Measurements from ENCODE around the gene RPL31. TPM values are rescaled to one million over a fixed set of nuclear protein-coding genes. Genes with fewer than 3 reads are reported as not detected.

RPL31 gene
- total and polyA plus RNA-seq, 4 donors, result 690 to 2,674 (median 1,725) TPM

DNA sequence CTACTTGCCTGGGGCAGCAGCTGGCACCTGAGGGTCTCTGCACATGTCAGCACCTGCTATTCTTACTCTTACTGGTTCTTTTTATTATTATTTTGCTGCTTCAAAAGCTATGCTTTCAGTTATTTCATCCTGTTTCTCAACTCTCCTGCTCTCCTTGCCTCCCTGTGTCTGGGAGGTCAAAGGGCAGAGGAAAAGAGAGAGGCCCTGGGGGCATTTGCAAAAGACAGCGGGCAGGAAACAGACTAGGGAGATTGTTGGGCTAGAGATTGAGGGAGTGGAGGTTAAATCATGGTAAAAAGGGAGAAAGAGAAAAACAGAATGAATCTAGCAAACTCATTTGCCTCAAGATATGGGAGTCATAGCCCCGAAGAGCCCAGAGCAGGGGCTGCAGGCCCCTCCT lies 21.1 kb upstream of the RPL31 start:
- Histone ChIP-seq H3K9me3 (ENCODE audit: control insufficient read depth, insufficient read depth, low read length) (no peaks in the 10 kb centered on the region), H3K4me3 (ENCODE audit: low read depth, low read length) (no peak overlapping the region), H3K36me3 (ENCODE audit: control insufficient read depth, insufficient read depth, low read length) (peaks cover 34% of the 10 kb centered on the region), H3K27ac (ENCODE audit: low read depth, low read length) (no peak overlapping the region), H3K4me1 (ENCODE audit: control insufficient read depth, insufficient read depth, low read length) (no peaks in the 10 kb centered on the region), H3K27me3 (ENCODE audit: control insufficient read depth, insufficient read depth, low read length) (no peaks in the 10 kb centered on the region)
- WGBS (ENCODE audit: insufficient coverage), result 70% methylated on average over 2 of the region's 2 CpGs
- DNase-seq (ENCODE audit: low read depth in 4 of 6, low spot score in 6 of 6), result no peak

DNA sequence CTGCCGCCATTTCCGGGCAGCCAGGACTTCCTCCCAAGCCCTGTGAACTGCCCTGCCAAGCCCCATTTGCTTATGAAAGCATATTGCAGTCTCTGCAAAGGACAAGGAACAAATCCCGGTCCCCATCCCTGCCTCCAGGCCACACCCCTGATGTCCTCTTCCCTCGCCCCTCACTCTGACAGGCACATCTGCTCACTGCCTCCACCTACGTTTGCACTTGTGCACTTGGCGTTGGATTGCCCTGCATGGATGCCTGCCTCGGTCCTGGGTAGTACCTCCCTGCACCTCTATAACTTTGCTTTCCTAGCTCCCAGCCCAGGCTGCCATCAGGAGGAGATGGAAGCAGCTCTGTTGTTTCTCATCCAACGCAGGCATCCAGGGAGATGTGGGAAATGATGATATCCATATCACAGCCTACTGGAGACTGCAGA lies 19.6 kb upstream of the RPL31 start:
- H3K36me3 ChIP-seq (ENCODE audit: control insufficient read depth, insufficient read depth, low read length), result peaks cover 27% of the 10 kb centered on the region
- H3K9me3 ChIP-seq (ENCODE audit: control insufficient read depth, insufficient read depth, low read length), result no peaks in the 10 kb centered on the region
- H3K4me3 ChIP-seq (ENCODE audit: low read depth, low read length), result no peak overlapping the region
- no peaks in the 10 kb centered on the region for H3K27me3 ChIP-seq (ENCODE audit: control insufficient read depth, insufficient read depth, low read length)
- WGBS (ENCODE audit: insufficient coverage), result 51% methylated on average over 7 of the region's 8 CpGs
- DNase-seq (ENCODE audit: low read depth in 4 of 6, low spot score in 6 of 6), result peak in 1 of 6 donors; percentile 16
- H3K4me1 ChIP-seq (ENCODE audit: control insufficient read depth, insufficient read depth, low read length), result no peaks in the 10 kb centered on the region
- no peak overlapping the region for H3K27ac ChIP-seq (ENCODE audit: low read depth, low read length)

DNA sequence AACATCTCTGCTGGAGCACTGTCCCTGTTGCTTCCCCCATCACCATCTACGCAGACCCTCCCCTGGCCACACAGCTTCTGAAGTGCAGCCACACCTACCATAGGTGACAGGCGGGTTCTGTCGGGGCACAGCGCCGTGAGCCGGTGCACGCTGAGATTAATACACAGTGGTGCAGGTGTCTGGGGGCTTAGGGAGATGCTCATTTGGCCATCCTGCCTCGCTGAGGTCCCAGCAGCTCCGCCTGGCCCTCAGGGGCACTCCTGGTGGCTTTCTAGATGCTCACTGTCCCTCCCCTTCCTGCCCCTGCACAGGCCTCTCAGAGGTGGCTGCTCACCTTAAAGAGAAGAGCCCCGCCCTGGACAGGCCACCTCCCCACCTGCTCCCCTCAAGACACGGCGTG lies 18.9 kb upstream of the RPL31 start:
- Histone ChIP-seq H3K9me3 (ENCODE audit: control insufficient read depth, insufficient read depth, low read length) (no peaks in the 10 kb centered on the region), H3K4me1 (ENCODE audit: control insufficient read depth, insufficient read depth, low read length) (no peaks in the 10 kb centered on the region), H3K27ac (ENCODE audit: low read depth, low read length) (no peak overlapping the region), H3K36me3 (ENCODE audit: control insufficient read depth, insufficient read depth, low read length) (peaks cover 27% of the 10 kb centered on the region), H3K4me3 (ENCODE audit: low read depth, low read length) (no peak overlapping the region), H3K27me3 (ENCODE audit: control insufficient read depth, insufficient read depth, low read length) (no peaks in the 10 kb centered on the region)
- 87% methylated on average over 11 of the region's 12 CpGs for WGBS (ENCODE audit: insufficient coverage)
- DNase-seq (ENCODE audit: low read depth in 4 of 6, low spot score in 6 of 6), result no peak

DNA sequence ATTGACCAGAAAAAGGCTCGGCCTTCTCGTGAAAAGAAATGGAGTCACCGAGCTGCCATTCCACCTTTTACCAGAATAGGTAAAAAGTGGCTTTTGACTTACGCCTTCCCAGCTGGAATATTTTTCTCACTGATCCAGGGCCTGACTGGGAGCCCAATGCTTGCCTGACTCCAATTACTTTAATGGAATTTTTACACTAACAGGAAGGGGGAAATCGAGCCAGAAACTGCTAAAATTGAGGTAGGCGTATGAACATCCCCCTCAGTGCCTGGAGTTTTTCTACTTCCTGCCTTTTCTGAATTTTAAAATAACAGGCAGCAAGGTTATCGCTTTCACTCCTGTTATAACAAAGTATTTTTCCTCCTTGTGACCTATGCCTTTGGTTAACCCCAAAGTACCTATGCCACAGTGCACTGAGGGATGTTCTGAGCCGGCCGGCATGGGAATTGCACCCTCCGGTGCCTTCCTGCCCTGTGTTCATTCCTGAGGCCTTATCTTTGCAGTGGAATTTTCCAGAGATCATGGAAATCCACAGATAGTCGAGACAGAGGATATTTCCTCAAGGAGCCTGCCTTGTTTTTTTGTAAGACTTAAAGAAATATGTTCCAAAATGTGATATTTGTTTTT lies 18.3 kb upstream of the RPL31 start:
- Histone ChIP-seq H3K9me3 (ENCODE audit: control insufficient read depth, insufficient read depth, low read length) (no peaks in the 10 kb centered on the region), H3K36me3 (ENCODE audit: control insufficient read depth, insufficient read depth, low read length) (peaks cover 30% of the 10 kb centered on the region), H3K4me3 (ENCODE audit: low read depth, low read length) (no peak overlapping the region), H3K4me1 (ENCODE audit: control insufficient read depth, insufficient read depth, low read length) (no peaks in the 10 kb centered on the region), H3K27me3 (ENCODE audit: control insufficient read depth, insufficient read depth, low read length) (no peaks in the 10 kb centered on the region), H3K27ac (ENCODE audit: low read depth, low read length) (no peak overlapping the region)
- WGBS (ENCODE audit: insufficient coverage), result 94% methylated on average over 8 of the region's 11 CpGs
- DNase-seq (ENCODE audit: low read depth in 4 of 6, low spot score in 6 of 6), result no peak

DNA sequence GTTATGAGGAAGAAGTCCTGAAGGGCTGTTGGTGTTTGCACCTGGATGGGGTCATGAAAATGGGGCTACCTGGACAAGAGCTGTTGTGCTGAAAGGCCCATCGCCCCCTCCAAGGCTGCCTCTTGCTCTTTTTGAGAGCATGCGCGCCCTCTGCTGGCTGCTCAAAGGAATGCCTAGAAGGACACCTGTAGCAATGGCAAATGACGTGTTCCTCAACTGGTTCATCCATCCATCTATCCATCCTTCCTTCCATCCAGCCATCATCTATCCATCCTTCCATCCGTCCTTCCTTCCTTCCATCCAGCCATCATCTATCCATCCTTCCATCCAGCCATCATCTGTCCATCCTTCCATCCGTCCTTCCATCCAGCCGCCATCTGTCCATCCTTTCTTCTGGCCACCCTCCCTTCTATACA lies 17.2 kb upstream of the RPL31 start:
- H3K27me3 ChIP-seq (ENCODE audit: control insufficient read depth, insufficient read depth, low read length), result no peaks in the 10 kb centered on the region
- H3K36me3 ChIP-seq (ENCODE audit: control insufficient read depth, insufficient read depth, low read length), result peaks cover 32% of the 10 kb centered on the region
- H3K9me3 ChIP-seq (ENCODE audit: control insufficient read depth, insufficient read depth, low read length), result no peaks in the 10 kb centered on the region
- peak; percentile 29 to 93 (median 62) for DNase-seq (ENCODE audit: low read depth in 4 of 6, low spot score in 6 of 6)
- WGBS (ENCODE audit: insufficient coverage), result 30% methylated on average over 7 of the region's 7 CpGs
- no peaks in the 10 kb centered on the region for H3K4me1 ChIP-seq (ENCODE audit: control insufficient read depth, insufficient read depth, low read length)
- no peak overlapping the region for H3K4me3 ChIP-seq (ENCODE audit: low read depth, low read length)
- H3K27ac ChIP-seq (ENCODE audit: low read depth, low read length), result no peak overlapping the region

DNA sequence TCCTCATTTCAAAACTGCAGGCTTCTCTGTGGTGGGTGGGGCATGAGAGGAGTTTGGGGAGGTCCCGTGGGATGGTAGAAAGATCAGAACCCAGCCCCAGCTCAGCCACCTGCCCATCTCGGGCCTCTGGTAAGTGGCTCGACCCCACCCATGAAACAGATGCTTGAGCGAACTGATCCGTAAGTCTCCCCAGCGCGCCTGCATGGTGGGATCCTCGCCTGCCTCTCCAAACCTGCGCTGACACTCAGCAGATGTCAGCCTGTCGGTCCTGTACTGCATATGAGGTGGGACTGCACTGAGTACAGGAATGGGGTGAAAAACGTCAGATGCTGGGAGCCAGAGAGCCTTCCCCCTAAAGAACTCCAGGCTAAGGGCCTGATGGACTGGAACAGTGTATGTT lies 15.9 kb upstream of the RPL31 start:
- no peaks in the 10 kb centered on the region for H3K4me1 ChIP-seq (ENCODE audit: control insufficient read depth, insufficient read depth, low read length)
- no peak overlapping the region for H3K27ac ChIP-seq (ENCODE audit: low read depth, low read length)
- 91% methylated on average over 10 of the region's 11 CpGs for WGBS (ENCODE audit: insufficient coverage)
- peaks cover 38% of the 10 kb centered on the region for H3K36me3 ChIP-seq (ENCODE audit: control insufficient read depth, insufficient read depth, low read length)
- no peak overlapping the region for H3K4me3 ChIP-seq (ENCODE audit: low read depth, low read length)
- no peaks in the 10 kb centered on the region for H3K27me3 ChIP-seq (ENCODE audit: control insufficient read depth, insufficient read depth, low read length)
- H3K9me3 ChIP-seq (ENCODE audit: control insufficient read depth, insufficient read depth, low read length), result no peaks in the 10 kb centered on the region
- no peak for DNase-seq (ENCODE audit: low read depth in 4 of 6, low spot score in 6 of 6)

DNA sequence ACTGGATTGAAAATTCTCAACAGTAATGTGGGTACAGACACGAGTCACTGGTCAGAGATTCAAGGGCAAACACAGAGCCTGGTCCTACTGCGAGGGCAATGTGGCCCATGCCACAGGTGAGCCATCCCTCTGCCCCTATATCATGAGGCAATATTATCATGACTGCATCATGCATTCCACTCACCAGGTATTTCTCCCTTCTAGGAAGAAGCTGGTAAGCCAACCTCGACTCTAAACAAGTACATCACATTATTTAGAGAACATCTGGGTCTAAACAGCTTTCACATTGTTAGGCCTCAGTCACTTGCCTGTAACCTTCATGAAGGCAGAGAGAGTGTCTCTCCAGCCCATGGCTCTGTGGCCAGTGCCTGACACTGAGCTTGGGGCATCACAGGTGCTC lies 14.6 kb upstream of the RPL31 start:
- Histone ChIP-seq H3K4me1 (ENCODE audit: control insufficient read depth, insufficient read depth, low read length) (no peaks in the 10 kb centered on the region), H3K4me3 (ENCODE audit: low read depth, low read length) (no peak overlapping the region), H3K27me3 (ENCODE audit: control insufficient read depth, insufficient read depth, low read length) (no peaks in the 10 kb centered on the region), H3K27ac (ENCODE audit: low read depth, low read length) (no peak overlapping the region), H3K36me3 (ENCODE audit: control insufficient read depth, insufficient read depth, low read length) (peaks cover 37% of the 10 kb centered on the region), H3K9me3 (ENCODE audit: control insufficient read depth, insufficient read depth, low read length) (no peaks in the 10 kb centered on the region)
- no peak for DNase-seq (ENCODE audit: low read depth in 4 of 6, low spot score in 6 of 6)
- 94% methylated on average over 3 of the region's 3 CpGs for WGBS (ENCODE audit: insufficient coverage)

DNA sequence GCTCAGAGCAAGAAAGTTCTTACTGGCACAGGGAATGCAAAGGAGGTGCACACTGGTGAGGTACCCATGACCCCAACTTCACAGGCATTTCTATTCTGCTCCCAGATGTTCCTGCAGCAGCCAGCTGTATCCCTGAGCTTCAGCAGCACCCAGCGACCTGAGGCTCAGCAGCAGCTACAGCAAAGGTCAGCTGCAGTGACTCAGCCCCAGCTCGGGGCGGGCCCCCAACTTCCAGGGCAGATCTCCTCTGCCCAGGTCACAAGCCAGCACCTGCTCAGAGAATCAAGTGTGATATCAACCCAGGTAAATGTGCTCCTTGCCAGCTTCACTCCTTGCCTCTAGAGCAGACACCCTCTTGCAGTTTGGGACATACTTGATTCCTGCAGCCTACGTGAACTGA lies 14.1 kb upstream of the RPL31 start:
- 89% methylated on average over 3 of the region's 4 CpGs for WGBS (ENCODE audit: insufficient coverage)
- DNase-seq (ENCODE audit: low read depth in 4 of 6, low spot score in 6 of 6), result no peak
- H3K4me1 ChIP-seq (ENCODE audit: control insufficient read depth, insufficient read depth, low read length), result no peaks in the 10 kb centered on the region
- H3K9me3 ChIP-seq (ENCODE audit: control insufficient read depth, insufficient read depth, low read length), result no peaks in the 10 kb centered on the region
- H3K27ac ChIP-seq (ENCODE audit: low read depth, low read length), result no peak overlapping the region
- peaks cover 36% of the 10 kb centered on the region for H3K36me3 ChIP-seq (ENCODE audit: control insufficient read depth, insufficient read depth, low read length)
- H3K4me3 ChIP-seq (ENCODE audit: low read depth, low read length), result no peak overlapping the region
- no peaks in the 10 kb centered on the region for H3K27me3 ChIP-seq (ENCODE audit: control insufficient read depth, insufficient read depth, low read length)

DNA sequence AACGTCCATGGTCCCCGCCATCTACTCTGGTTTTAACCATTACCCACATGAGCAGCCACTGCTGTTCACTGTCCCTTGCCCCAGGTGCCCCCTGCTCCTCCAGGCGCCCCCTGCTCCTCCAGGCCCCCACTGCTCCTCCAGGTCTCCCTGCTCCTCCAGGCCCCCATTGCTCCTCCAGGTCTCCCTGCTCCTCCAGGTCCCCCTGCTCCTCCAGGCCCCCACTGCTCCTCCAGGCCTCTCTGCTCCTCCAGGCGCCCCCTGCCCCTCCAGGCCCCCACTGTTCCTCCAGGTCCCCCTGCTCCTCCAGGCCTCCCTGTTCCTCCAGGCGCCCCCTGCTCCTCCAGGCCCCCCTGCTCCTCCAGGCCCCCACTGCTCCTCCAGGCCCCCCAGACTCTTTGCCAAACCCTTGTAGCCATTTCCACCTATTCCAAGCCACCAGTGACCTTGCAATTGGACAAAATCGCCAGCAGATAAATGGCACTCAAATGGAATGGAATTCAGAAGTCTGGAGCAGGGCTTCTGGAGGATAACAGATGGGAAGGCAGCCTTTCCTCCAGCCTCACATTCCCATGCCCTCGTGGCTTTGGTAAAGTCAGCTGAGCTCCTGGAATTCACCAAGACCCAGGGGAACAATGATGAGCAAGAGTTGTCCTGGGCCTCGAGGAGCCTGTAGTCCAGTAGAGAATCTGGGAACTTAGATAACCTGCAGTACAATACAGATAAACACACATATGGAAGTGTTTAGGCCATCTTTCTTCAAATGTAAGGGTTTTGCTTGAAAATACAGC lies 13.3 kb upstream of the RPL31 start:
- no peaks in the 10 kb centered on the region for H3K9me3 ChIP-seq (ENCODE audit: control insufficient read depth, insufficient read depth, low read length)
- H3K4me3 ChIP-seq (ENCODE audit: low read depth, low read length), result no peak overlapping the region
- no peak for DNase-seq (ENCODE audit: low read depth in 4 of 6, low spot score in 6 of 6)
- 89% methylated on average over 3 of the region's 8 CpGs for WGBS (ENCODE audit: insufficient coverage)
- no peak overlapping the region for H3K27ac ChIP-seq (ENCODE audit: low read depth, low read length)
- H3K4me1 ChIP-seq (ENCODE audit: control insufficient read depth, insufficient read depth, low read length), result no peaks in the 10 kb centered on the region
- H3K36me3 ChIP-seq (ENCODE audit: control insufficient read depth, insufficient read depth, low read length), result peaks cover 36% of the 10 kb centered on the region
- no peaks in the 10 kb centered on the region for H3K27me3 ChIP-seq (ENCODE audit: control insufficient read depth, insufficient read depth, low read length)

DNA sequence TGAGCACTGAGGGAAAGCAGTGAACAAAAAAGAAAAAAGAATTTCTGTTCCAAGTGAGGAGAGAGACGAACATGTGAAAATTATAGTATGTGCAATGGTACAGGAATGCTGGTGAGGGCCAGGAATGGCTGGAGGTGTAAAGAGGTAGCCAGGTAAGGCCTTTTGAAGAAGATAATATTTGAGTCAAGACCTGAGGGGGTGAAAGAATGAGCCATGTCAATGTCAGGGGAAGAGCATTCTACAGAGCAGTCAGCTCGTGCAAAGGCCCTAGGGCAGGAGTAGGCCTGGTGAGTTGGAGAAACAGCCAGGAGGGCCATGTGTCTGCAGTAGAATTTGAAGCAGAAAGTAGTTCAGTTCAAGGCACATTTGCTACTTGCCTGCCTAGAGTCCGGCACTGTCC lies 12.4 kb upstream of the RPL31 start:
- WGBS (ENCODE audit: insufficient coverage), result 83% methylated on average over 3 of the region's 3 CpGs
- Histone ChIP-seq H3K9me3 (ENCODE audit: control insufficient read depth, insufficient read depth, low read length) (no peaks in the 10 kb centered on the region), H3K4me3 (ENCODE audit: low read depth, low read length) (no peak overlapping the region), H3K27ac (ENCODE audit: low read depth, low read length) (no peak overlapping the region), H3K36me3 (ENCODE audit: control insufficient read depth, insufficient read depth, low read length) (peaks cover 44% of the 10 kb centered on the region), H3K4me1 (ENCODE audit: control insufficient read depth, insufficient read depth, low read length) (no peaks in the 10 kb centered on the region), H3K27me3 (ENCODE audit: control insufficient read depth, insufficient read depth, low read length) (no peaks in the 10 kb centered on the region)
- DNase-seq (ENCODE audit: low read depth in 4 of 6, low spot score in 6 of 6), result no peak

Measured in spinal cord (tissue), 10 donors.